ENCODE measurements around the gene BICD1. TPM values are rescaled to one million over a fixed set of nuclear protein-coding genes. Genes with fewer than 3 reads are reported as not detected.

The BICD1 gene
- polyA plus RNA-seq, 1 of the 3 experiments (the other 2 are of a cell fraction), result 12.1 TPM

DNA sequence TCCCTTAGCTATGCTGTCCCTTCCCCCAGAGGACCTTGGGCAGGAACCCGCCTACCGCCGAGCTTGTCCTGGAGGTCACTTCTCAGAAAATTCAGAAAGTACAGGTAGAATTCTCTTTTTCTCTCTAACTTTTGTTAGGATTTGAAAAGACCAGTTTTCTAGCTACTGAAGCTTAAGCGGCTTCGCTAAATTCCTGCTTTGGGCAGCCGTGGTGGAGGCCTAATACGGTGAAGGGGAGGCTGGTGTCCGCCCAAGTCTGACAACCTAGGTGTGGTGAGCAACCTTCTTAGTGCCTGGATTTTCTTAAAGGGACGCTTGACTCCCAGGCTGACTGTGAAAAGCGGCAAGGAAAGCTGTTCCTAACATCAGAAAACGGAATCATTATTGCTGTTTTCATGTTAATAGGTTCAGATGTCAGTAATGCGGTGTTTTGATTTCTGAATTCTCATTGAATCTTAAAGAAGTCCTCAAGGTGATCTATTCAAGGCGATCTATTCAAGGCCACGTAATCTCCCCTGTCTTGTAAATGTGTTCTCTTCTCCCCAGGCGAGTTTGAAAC, 293.5 kb downstream of the BICD1 start:
- no peaks in the 10 kb centered on the region for H4K20me1 ChIP-seq (ENCODE audit: insufficient read depth)
- peak overlapping the region; percentile 63 to 73 for H3K4me3 ChIP-seq (ENCODE audit: low read depth in 2 of 2, low read length in 1 of 2)
- ChIA-PET POLR2A (no interaction called here), CTCF (interaction anchor here (0.7 to 2.8 kb wide), 6 partner anchors 8 to 272 kb away, joined by 3 to 12 read pairs (median 3); no protein-coding TSS in a partner anchor)
- H2AFZ ChIP-seq (ENCODE audit: low read depth), result peak overlapping the region; percentile 81; the same call in 1 of the 2 replicates
- H3K27me3 ChIP-seq (ENCODE audit: insufficient read depth), result peaks cover 18% of the 10 kb centered on the region
- 32% methylated on average over 14 of the region's 15 CpGs for WGBS (ENCODE audit: low lambda C conversion rate)
- peaks cover 0 to 9% of the 10 kb centered on the region in 2 experiments; a peak in 1 of 4 replicates for H3K4me1 ChIP-seq (ENCODE audit: control insufficient read depth in 1 of 2, insufficient read depth in 2 of 2, low read depth in 1 of 2, low read length in 1 of 2)
- H3K4me2 ChIP-seq, result peak overlapping the region; percentile 97
- peak; percentile 30 for DNase-seq
- H3K79me2 ChIP-seq (ENCODE audit: insufficient read depth), result no peaks in the 10 kb centered on the region
- TF ChIP-seq TCF12 (IDR thresholded peaks at IDR 0.05), result no peak
- TF ChIP-seq, protein P1, sequence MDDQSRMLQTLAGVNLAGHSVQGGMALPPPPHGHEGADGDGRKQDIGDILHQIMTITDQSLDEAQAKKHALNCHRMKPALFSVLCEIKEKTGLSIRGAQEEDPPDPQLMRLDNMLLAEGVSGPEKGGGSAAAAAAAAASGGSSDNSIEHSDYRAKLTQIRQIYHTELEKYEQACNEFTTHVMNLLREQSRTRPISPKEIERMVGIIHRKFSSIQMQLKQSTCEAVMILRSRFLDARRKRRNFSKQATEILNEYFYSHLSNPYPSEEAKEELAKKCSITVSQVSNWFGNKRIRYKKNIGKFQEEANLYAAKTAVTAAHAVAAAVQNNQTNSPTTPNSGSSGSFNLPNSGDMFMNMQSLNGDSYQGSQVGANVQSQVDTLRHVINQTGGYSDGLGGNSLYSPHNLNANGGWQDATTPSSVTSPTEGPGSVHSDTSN (IDR thresholded peaks at IDR 0.05), result no peak
- TF ChIP-seq, protein P2, sequence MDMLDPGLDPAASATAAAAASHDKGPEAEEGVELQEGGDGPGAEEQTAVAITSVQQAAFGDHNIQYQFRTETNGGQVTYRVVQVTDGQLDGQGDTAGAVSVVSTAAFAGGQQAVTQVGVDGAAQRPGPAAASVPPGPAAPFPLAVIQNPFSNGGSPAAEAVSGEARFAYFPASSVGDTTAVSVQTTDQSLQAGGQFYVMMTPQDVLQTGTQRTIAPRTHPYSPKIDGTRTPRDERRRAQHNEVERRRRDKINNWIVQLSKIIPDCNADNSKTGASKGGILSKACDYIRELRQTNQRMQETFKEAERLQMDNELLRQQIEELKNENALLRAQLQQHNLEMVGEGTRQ (IDR thresholded peaks at IDR 0.05; ENCODE audit: borderline replicate concordance, low read depth, low read length), result no peak
- no peaks in the 10 kb centered on the region for H3K36me3 ChIP-seq (replicated peaks in 1 of 2; ENCODE audit: control insufficient read depth in 1 of 2, insufficient read depth in 2 of 2, low read length in 1 of 2)
- H3K27ac ChIP-seq (ENCODE audit: low read depth in 2 of 2, low read length in 1 of 2), result no peak overlapping the region
- no peaks in the 10 kb centered on the region for H3K9me3 ChIP-seq
- H3K9ac ChIP-seq, result no peak overlapping the region
- no peaks in the 10 kb centered on the region for H3K9me2 ChIP-seq
- peaks cover 6% of the 10 kb centered on the region for H3F3A ChIP-seq (replicated peaks; ENCODE audit: insufficient read depth)

DNA sequence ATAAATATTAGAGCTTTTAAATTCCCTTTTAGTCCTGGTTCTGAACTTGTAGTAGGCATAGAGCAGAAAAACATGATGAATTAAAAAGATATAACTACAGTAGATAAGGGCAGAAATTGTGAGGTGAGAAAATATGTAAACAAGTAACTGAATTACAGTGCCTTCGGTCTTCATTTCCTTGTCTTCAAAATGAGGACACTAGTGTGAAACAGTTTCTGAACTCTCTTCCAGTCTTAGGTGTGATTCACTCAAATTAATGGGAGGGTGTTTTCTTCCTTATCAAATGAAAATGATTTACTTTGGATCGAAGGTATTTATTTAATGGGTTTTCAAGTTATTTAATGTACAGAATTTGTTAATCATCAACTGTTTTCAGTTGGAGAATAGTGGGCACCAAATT, 294.2 kb downstream of the BICD1 start:
- Histone ChIP-seq H4K20me1 (ENCODE audit: insufficient read depth) (no peaks in the 10 kb centered on the region), H3K9me3 (no peaks in the 10 kb centered on the region), H3K9me2 (no peaks in the 10 kb centered on the region), H2AFZ (ENCODE audit: low read depth) (no peak overlapping the region), H3K4me3 (ENCODE audit: low read depth in 2 of 2, low read length in 1 of 2) (no peak overlapping the region), H3K27ac (ENCODE audit: low read depth in 2 of 2, low read length in 1 of 2) (no peak overlapping the region), H3K79me2 (ENCODE audit: insufficient read depth) (no peaks in the 10 kb centered on the region), H3K9ac (no peak overlapping the region), H3K4me1 (ENCODE audit: control insufficient read depth in 1 of 2, insufficient read depth in 2 of 2, low read depth in 1 of 2, low read length in 1 of 2) (peaks cover 0 to 9% of the 10 kb centered on the region in 2 experiments; a peak in 1 of 4 replicates), H3F3A (replicated peaks; ENCODE audit: insufficient read depth) (peaks cover 3% of the 10 kb centered on the region), H3K27me3 (ENCODE audit: insufficient read depth) (peaks cover 18% of the 10 kb centered on the region), H3K36me3 (replicated peaks in 1 of 2; ENCODE audit: control insufficient read depth in 1 of 2, insufficient read depth in 2 of 2, low read length in 1 of 2) (no peaks in the 10 kb centered on the region), H3K4me2 (no peak overlapping the region)
- TF ChIP-seq, protein P3, sequence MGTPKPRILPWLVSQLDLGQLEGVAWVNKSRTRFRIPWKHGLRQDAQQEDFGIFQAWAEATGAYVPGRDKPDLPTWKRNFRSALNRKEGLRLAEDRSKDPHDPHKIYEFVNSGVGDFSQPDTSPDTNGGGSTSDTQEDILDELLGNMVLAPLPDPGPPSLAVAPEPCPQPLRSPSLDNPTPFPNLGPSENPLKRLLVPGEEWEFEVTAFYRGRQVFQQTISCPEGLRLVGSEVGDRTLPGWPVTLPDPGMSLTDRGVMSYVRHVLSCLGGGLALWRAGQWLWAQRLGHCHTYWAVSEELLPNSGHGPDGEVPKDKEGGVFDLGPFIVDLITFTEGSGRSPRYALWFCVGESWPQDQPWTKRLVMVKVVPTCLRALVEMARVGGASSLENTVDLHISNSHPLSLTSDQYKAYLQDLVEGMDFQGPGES (IDR thresholded peaks at IDR 0.05; ENCODE audit: low read depth, low read length), result no peak
- no peak for TF ChIP-seq JUND (IDR thresholded peaks at IDR 0.05)
- no peak for TF ChIP-seq RXRA (IDR thresholded peaks at IDR 0.05; ENCODE audit: borderline replicate concordance, low read depth)
- TF ChIP-seq, protein P4, sequence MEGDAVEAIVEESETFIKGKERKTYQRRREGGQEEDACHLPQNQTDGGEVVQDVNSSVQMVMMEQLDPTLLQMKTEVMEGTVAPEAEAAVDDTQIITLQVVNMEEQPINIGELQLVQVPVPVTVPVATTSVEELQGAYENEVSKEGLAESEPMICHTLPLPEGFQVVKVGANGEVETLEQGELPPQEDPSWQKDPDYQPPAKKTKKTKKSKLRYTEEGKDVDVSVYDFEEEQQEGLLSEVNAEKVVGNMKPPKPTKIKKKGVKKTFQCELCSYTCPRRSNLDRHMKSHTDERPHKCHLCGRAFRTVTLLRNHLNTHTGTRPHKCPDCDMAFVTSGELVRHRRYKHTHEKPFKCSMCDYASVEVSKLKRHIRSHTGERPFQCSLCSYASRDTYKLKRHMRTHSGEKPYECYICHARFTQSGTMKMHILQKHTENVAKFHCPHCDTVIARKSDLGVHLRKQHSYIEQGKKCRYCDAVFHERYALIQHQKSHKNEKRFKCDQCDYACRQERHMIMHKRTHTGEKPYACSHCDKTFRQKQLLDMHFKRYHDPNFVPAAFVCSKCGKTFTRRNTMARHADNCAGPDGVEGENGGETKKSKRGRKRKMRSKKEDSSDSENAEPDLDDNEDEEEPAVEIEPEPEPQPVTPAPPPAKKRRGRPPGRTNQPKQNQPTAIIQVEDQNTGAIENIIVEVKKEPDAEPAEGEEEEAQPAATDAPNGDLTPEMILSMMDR (IDR thresholded peaks at IDR 0.05), result no peak
- TF ChIP-seq TCF12 (IDR thresholded peaks at IDR 0.05), result no peak
- TF ChIP-seq RCOR1 (IDR thresholded peaks at IDR 0.05; ENCODE audit: low read length), result no peak
- TF ChIP-seq RFX5 (IDR thresholded peaks at IDR 0.05; ENCODE audit: low read length), result no peak
- TF ChIP-seq, protein P5, sequence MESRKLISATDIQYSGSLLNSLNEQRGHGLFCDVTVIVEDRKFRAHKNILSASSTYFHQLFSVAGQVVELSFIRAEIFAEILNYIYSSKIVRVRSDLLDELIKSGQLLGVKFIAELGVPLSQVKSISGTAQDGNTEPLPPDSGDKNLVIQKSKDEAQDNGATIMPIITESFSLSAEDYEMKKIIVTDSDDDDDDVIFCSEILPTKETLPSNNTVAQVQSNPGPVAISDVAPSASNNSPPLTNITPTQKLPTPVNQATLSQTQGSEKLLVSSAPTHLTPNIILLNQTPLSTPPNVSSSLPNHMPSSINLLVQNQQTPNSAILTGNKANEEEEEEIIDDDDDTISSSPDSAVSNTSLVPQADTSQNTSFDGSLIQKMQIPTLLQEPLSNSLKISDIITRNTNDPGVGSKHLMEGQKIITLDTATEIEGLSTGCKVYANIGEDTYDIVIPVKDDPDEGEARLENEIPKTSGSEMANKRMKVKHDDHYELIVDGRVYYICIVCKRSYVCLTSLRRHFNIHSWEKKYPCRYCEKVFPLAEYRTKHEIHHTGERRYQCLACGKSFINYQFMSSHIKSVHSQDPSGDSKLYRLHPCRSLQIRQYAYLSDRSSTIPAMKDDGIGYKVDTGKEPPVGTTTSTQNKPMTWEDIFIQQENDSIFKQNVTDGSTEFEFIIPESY (IDR thresholded peaks at IDR 0.05; ENCODE audit: borderline replicate concordance, low read depth), result no peak
- TF ChIP-seq FOXM1 (IDR thresholded peaks at IDR 0.05; ENCODE audit: low read depth), result no peak
- TF ChIP-seq GATA2 (CRISPR knock-in tag; IDR thresholded peaks at IDR 0.05), result no peak
- no peak for TF ChIP-seq FOSL2 (IDR thresholded peaks at IDR 0.05; ENCODE audit: borderline replicate concordance, low read depth)
- TF ChIP-seq TEAD4 (IDR thresholded peaks at IDR 0.05; ENCODE audit: borderline replicate concordance, insufficient read depth), result no peak
- TF ChIP-seq EP300 (IDR thresholded peaks at IDR 0.05; ENCODE audit: borderline replicate concordance in 1 of 2, low read depth in 1 of 2, low read length in 1 of 2), result no peak
- TF ChIP-seq GABPA (IDR thresholded peaks at IDR 0.05; ENCODE audit: low read depth), result no peak
- TF ChIP-seq MEF2A (IDR thresholded peaks at IDR 0.05; ENCODE audit: borderline replicate concordance, low read depth), result no peak
- TF ChIP-seq, protein P6, sequence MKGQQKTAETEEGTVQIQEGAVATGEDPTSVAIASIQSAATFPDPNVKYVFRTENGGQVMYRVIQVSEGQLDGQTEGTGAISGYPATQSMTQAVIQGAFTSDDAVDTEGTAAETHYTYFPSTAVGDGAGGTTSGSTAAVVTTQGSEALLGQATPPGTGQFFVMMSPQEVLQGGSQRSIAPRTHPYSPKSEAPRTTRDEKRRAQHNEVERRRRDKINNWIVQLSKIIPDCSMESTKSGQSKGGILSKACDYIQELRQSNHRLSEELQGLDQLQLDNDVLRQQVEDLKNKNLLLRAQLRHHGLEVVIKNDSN (IDR thresholded peaks at IDR 0.05; ENCODE audit: borderline replicate concordance, low read depth), result no peak
- TF ChIP-seq EZH2phosphoT487 (IDR thresholded peaks at IDR 0.05; ENCODE audit: borderline replicate concordance, low read depth), result no peak
- ChIA-PET CTCF (interaction anchor here (1.6 kb wide), 2 partner anchors 270 to 272 kb away, joined by 3 to 4 read pairs; no protein-coding TSS in a partner anchor), POLR2A (no interaction called here)
- no peak for DNase-seq
- WGBS (ENCODE audit: low lambda C conversion rate), result 41% methylated on average over 2 of the region's 2 CpGs
